Naive thymus-derived CD4-positive, alpha-beta T cell (primary cell): ENCODE data around the gene CLSTN1. TPM values are rescaled to one million over a fixed set of nuclear protein-coding genes. Genes with fewer than 3 reads are reported as not detected.
"Not testable (repeated sequence)": the region's sequence is repeated elsewhere in the genome, so short reads cannot be mapped to it uniquely, and the experiment has no call there.

Source experiments
- ATAC-seq: fragments of 150-1000 bp; cut with Tn5 transposase; 2 replicates; pipeline ENCODE4 v1.10.0; 2021; ENCODE audit warnings: mild to moderate bottlenecking, moderate library complexity
- CTCF ChIA-PET: fragments of 350-600 bp; sonication (Branson Sonifier 250); formaldehyde crosslinking; loops from one replicate; lab custom pipeline; 2021; ENCODE audit warnings: antibody characterized with exemption; lab: Charles Lee
- POLR2A ChIA-PET: fragments of 350-600 bp; sonication (Branson Sonifier 250); formaldehyde crosslinking; loops from one replicate; lab custom pipeline; 2021; ENCODE audit warnings: antibody characterized with exemption, inconsistent platforms; lab: Charles Lee
- DNase-seq, 9 donors: peaks; one replicate each; pipeline versions ENCODE4 v3.0.0 to v3.0.0-alpha.2; 2020 to 2022; ENCODE audit warnings: mixed read lengths in 1 of 9
- H3K27ac ChIP-seq: one replicate; pipeline ENCODE4 v1.7.0; 2013; ENCODE audit warnings: mild to moderate bottlenecking, low read depth, low read length, moderate library complexity
- H3K27me3 ChIP-seq, 2 donors: one replicate each; pipeline ENCODE4 v1.7.0; 2013; ENCODE audit warnings: low read length in 2 of 2, mild to moderate bottlenecking in 2 of 2, moderate library complexity in 2 of 2; ENCODE audit not compliant: control insufficient read depth in 2 of 2, insufficient read depth in 2 of 2
- H3K36me3 ChIP-seq, 3 experiments: 1 replicate in 2 of 3; 2 replicates in 1 of 3; pipeline ENCODE4 v1.7.0; 2013; ENCODE audit warnings: low read length in 3 of 3, mild to moderate bottlenecking in 3 of 3, moderate library complexity in 1 of 3; ENCODE audit not compliant: insufficient read depth in 3 of 3, control insufficient read depth in 2 of 3
- H3K4me1 ChIP-seq, 2 donors: one replicate each; pipeline ENCODE4 v1.7.0; 2013; ENCODE audit warnings: low read length in 2 of 2, mild to moderate bottlenecking in 2 of 2, moderate library complexity in 1 of 2; ENCODE audit not compliant: control insufficient read depth in 2 of 2, insufficient read depth in 2 of 2
- H3K4me3 ChIP-seq: 2 replicates; pipeline ENCODE4 v1.7.0; 2013; ENCODE audit warnings: mild to moderate bottlenecking, low read length
- H3K9me3 ChIP-seq, 3 experiments: 1 replicate in 2 of 3; 2 replicates in 1 of 3; pipeline ENCODE4 v1.7.0; 2013; ENCODE audit warnings: low read length in 3 of 3; ENCODE audit not compliant: control insufficient read depth in 2 of 3
- H3K27ac Mint-ChIP-seq, 9 donors: one replicate each; pipeline ENCODE4 v1.8.0; 2020 to 2022; ENCODE audit warnings: mixed read lengths in 9 of 9, mild to moderate bottlenecking in 8 of 9, moderate library complexity in 5 of 9, inconsistent platforms in 2 of 9
- H3K27me3 Mint-ChIP-seq, 5 donors: one replicate each; pipeline ENCODE4 v1.8.0; 2021 to 2022; ENCODE audit warnings: mixed read lengths in 5 of 5, mild to moderate bottlenecking in 1 of 5
- H3K36me3 Mint-ChIP-seq, 5 donors: one replicate each; pipeline ENCODE4 v1.8.0; 2020 to 2022; ENCODE audit warnings: mixed read lengths in 5 of 5, mild to moderate bottlenecking in 3 of 5, inconsistent platforms in 1 of 5
- H3K4me1 Mint-ChIP-seq, 7 donors: one replicate each; pipeline ENCODE4 v1.8.0; 2020 to 2022; ENCODE audit warnings: mixed read lengths in 7 of 7, mild to moderate bottlenecking in 3 of 7, inconsistent platforms in 1 of 7
- H3K4me3 Mint-ChIP-seq, 10 donors: one replicate each; pipeline ENCODE4 v1.8.0; 2020 to 2022; ENCODE audit warnings: mild to moderate bottlenecking in 10 of 10, mixed read lengths in 10 of 10, moderate library complexity in 6 of 10, inconsistent platforms in 2 of 10
- H3K9me3 Mint-ChIP-seq, 11 donors: one replicate each; pipeline ENCODE4 v1.8.0; 2020 to 2022; ENCODE audit warnings: mixed read lengths in 11 of 11, mild to moderate bottlenecking in 4 of 11, inconsistent platforms in 1 of 11, moderate library complexity in 1 of 11
- intact Hi-C, 2 donors: fragments of 100-400 bp; cut with micrococcal nuclease; formaldehyde crosslinking; loops; one replicate each; pipeline ENCODE4 v1.15.1; 2023
- polyA plus RNA-seq, 2 donors: library from polyadenylated mRNA; unstranded; fragments of 300-500 nt; fragmentation: Illumina TruSeq; gene quantifications; one replicate each; pipeline ENCODE4 v1.2.3, GENCODE V29; 2021
- total RNA-seq, 6 experiments: library from RNA in 5 of 6; stranded (reverse) in 5 of 6; gene quantifications; 1 replicate in 5 of 6; 2 replicates in 1 of 6; pipeline ENCODE4 v1.2.3 and lab custom pipeline; 2021 to 2026

Gene CLSTN1
- total and polyA plus RNA-seq, 7 experiments from 2014 or later, result 16.9 to 116 (median 78.3) TPM

DNA sequence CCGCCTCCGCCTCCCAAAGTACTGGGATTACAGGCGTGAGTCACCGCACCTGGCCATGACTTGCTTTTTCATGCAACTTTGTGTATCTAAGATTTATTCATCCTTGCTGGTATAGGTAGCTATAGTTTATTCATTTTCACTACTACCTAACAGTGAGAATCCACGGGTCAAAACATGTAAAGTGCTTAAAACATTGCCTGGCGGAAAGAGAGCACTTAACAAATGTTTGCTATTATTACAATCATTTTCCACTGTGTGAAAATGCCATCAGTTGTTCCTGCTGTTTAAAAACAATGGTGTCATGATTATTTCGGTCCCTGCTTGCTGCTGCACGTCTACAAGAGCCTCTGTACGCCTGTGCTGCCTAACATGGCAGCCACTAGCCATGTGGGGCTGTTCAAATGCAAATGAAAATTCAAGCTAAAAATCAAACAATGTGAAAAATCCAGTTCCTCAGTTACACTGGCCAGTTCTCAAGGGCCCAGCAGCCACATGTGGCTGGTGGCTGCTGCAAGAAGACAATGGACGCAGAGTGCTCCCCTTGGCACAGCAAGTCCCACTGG is 65.1 kb downstream of the CLSTN1 start:
- H3K27ac Mint-ChIP-seq, result peak overlapping the region in 2 of 9 donors; percentile 21 to 65
- H3K36me3 Mint-ChIP-seq, result peaks cover 0 to 21% (median 4%) of the 10 kb centered on the region in 5 donors
- CTCF ChIA-PET, result no interaction called here

DNA sequence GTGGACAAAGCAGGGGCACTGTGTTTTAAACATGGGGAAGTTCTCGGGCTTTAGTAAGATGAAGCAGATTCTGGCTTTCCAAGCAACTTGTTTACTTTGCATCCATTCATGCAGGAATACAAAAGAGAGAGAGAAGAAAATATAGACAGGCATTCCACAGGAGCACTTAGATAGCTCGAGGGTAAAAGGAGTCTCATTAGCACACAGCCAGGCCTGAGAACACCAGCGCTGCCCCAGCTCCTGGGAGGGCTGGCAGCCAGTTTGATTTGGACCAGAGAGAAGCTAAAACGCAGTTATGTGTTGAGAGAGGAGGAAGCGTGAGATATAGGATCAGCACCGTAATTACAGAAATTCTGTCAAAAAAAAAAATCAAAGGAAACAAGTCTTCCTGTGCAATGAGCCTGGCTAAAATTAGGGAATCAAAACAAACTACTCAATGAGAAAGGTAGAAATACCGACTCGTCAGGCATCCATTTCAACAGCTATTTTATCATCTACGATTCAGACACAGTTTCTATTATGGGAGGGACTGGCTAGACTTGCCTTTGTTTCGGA is 68.2 kb downstream of the CLSTN1 start:
- intact Hi-C loops, result no loop called here
- Histone ChIP-seq H3K9me3 (no peaks in the 10 kb centered on the region), H3K4me1 (no peaks in the 10 kb centered on the region), H3K4me3 (no peak overlapping the region), H3K27me3 (no peaks in the 10 kb centered on the region), H3K27ac (no peak overlapping the region), H3K36me3 (peaks cover 0 to 37% (median 7%) of the 10 kb centered on the region in 3 experiments)
- ATAC-seq (no peak), DNase-seq (no peak)
- H3K4me1 Mint-ChIP-seq, result peaks cover 0 to 30% (median 16%) of the 10 kb centered on the region in 7 donors
- ChIA-PET CTCF (no interaction called here), POLR2A (interaction anchor here (0.9 kb wide), 1 partner anchor 12 kb away, joined by 3 read pairs; no protein-coding TSS in a partner anchor)
- no peaks in the 10 kb centered on the region for H3K27me3 Mint-ChIP-seq
- H3K27ac Mint-ChIP-seq, result peak overlapping the region in 6 of 9 donors; percentile 1 to 59 (median 23)
- H3K4me3 Mint-ChIP-seq, result no peak overlapping the region
- H3K36me3 Mint-ChIP-seq, result peaks cover 0 to 21% (median 17%) of the 10 kb centered on the region in 5 donors
- H3K9me3 Mint-ChIP-seq, result peaks cover 0 to 2% (median 0%) of the 10 kb centered on the region in 11 donors

More for the DNA sequence above, 65.1 kb downstream of the CLSTN1 start:
- peaks cover 0 to 25% (median 3%) of the 10 kb centered on the region in 3 experiments for H3K36me3 ChIP-seq
- peaks cover 2 to 35% (median 26%) of the 10 kb centered on the region in 7 donors for H3K4me1 Mint-ChIP-seq
- POLR2A ChIA-PET, result interaction anchor here (1.1 kb wide), 1 partner anchor 41 kb away, joined by 3 read pairs; no protein-coding TSS in a partner anchor
- no peak overlapping the region for H3K4me3 ChIP-seq
- no peak overlapping the region for H3K27ac ChIP-seq
- H3K4me1 ChIP-seq, result no peaks in the 10 kb centered on the region
- H3K27me3 Mint-ChIP-seq, result no peaks in the 10 kb centered on the region
- no peaks in the 10 kb centered on the region for H3K9me3 ChIP-seq
- ATAC-seq (no peak), DNase-seq (no peak)
- H3K27me3 ChIP-seq, result no peaks in the 10 kb centered on the region
- intact Hi-C loops, result no loop called here
- no peak overlapping the region for H3K4me3 Mint-ChIP-seq
- H3K9me3 Mint-ChIP-seq, result no peaks in the 10 kb centered on the region

DNA sequence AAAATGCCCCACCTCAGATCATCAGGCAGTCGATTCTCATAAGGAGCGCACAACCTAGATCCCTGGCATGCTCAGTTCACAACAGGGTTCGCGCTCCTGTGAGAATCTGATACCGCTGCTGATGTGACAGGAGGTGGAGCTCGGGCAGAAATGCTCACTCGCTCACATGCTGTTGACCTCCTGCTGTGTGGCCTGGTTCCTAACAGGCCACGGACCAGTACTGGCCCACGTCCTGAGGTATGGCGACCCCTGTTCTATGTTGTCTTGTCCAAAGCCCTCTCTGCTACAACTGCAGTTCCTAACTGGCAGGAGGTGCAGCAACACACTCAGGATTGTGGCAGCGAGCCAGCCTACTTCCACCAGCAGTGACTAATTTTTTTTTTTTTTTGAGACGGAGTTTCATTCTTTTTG is 70.6 kb downstream of the CLSTN1 start:
- peaks cover 0 to 19% (median 7%) of the 10 kb centered on the region in 7 donors for H3K4me1 Mint-ChIP-seq
- H3K4me3 Mint-ChIP-seq, result no peak overlapping the region
- H3K9me3 Mint-ChIP-seq, result peaks cover 0 to 2% (median 0%) of the 10 kb centered on the region in 11 donors
- Histone ChIP-seq H3K27me3 (no peaks in the 10 kb centered on the region), H3K4me1 (no peaks in the 10 kb centered on the region), H3K36me3 (peaks cover 0 to 54% (median 13%) of the 10 kb centered on the region in 3 experiments), H3K9me3 (no peaks in the 10 kb centered on the region), H3K27ac (no peak overlapping the region), H3K4me3 (no peak overlapping the region)
- no peaks in the 10 kb centered on the region for H3K27me3 Mint-ChIP-seq
- peaks cover 0 to 36% (median 20%) of the 10 kb centered on the region in 5 donors for H3K36me3 Mint-ChIP-seq
- H3K27ac Mint-ChIP-seq, result peak overlapping the region in 1 of 9 donors; percentile 38
- CTCF ChIA-PET, result interaction anchor here (0.7 kb wide), 1 partner anchor 109 kb away, joined by 3 read pairs; no protein-coding TSS in a partner anchor
- POLR2A ChIA-PET, result no interaction called here
- intact Hi-C loops, result no loop called here
- ATAC-seq (no peak), DNase-seq (no peak)

- ATAC-seq (no peak), DNase-seq (no peak)
- no peaks in the 10 kb centered on the region for H3K4me1 ChIP-seq
- peaks cover 0 to 54% (median 13%) of the 10 kb centered on the region in 3 experiments for H3K36me3 ChIP-seq
- H3K27ac ChIP-seq, result no peak overlapping the region
- Mint-ChIP-seq H3K27me3 (no peaks in the 10 kb centered on the region), H3K4me3 (no peak overlapping the region), H3K4me1 (peaks cover 0 to 16% (median 0%) of the 10 kb centered on the region in 7 donors), H3K9me3 (peaks cover 0 to 2% (median 0%) of the 10 kb centered on the region in 11 donors), H3K27ac (peak overlapping the region in 3 of 9 donors; percentile 1 to 40 (median 19)), H3K36me3 (peaks cover 0 to 38% (median 20%) of the 10 kb centered on the region in 5 donors)
- no peaks in the 10 kb centered on the region for H3K27me3 ChIP-seq
- no peaks in the 10 kb centered on the region for H3K9me3 ChIP-seq
- intact Hi-C loops, result no loop called here
- H3K4me3 ChIP-seq, result no peak overlapping the region
- ChIA-PET CTCF (no interaction called here), POLR2A (no interaction called here)
These were observed 71.8 kb downstream of the CLSTN1 start for GRCh38 chr1:9751971-9752370.

- Mint-ChIP-seq H3K27ac (peak overlapping the region in 2 of 9 donors; percentile 25 to 36), H3K9me3 (peaks cover 0 to 2% (median 0%) of the 10 kb centered on the region in 11 donors), H3K4me1 (peaks cover 0 to 4% (median 0%) of the 10 kb centered on the region in 7 donors), H3K27me3 (no peaks in the 10 kb centered on the region), H3K36me3 (peaks cover 1 to 41% (median 11%) of the 10 kb centered on the region in 5 donors), H3K4me3 (peak overlapping the region in 1 of 10 donors; percentile 25)
- intact Hi-C loops, result no loop called here
- Histone ChIP-seq H3K27me3 (no peaks in the 10 kb centered on the region), H3K36me3 (peaks cover 0 to 67% (median 18%) of the 10 kb centered on the region in 3 experiments), H3K27ac (no peak overlapping the region), H3K4me3 (no peak overlapping the region), H3K4me1 (no peaks in the 10 kb centered on the region), H3K9me3 (no peaks in the 10 kb centered on the region)
- ChIA-PET CTCF (interaction anchor here (0.6 kb wide), 1 partner anchor 96 kb away, joined by 3 read pairs; no protein-coding TSS in a partner anchor), POLR2A (no interaction called here)
- no peak for ATAC-seq
- no peak for DNase-seq
These were observed 74.4 kb downstream of the CLSTN1 start for GRCh38 chr1:9749361-9749760.

DNA sequence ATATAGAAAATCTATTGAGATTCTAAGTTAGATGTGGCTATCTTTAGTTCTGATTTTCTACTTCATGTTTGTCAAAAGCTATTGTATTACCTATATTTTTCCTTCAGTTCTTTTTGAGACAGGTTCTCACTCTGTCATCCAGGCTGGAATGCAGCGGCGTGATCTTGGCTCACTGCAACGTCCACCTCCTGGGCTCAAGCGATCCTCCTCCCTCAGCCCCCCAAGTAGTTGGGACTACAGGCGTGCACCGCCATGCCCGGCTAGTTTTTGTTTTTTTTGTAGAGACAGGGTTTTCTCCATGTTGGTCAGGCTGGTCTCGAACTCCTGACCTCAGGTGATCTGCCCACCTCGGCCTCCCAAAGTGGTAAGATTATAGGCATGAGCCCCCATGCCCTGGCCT is 75.4 kb downstream of the CLSTN1 start:
- POLR2A ChIA-PET, H3K4me1 Mint-ChIP-seq: not testable (repeated sequence)

More for the DNA sequence above, 75.4 kb downstream of the CLSTN1 start:
- H3K9me3 ChIP-seq, H3K27ac ChIP-seq, H3K4me1 ChIP-seq, H3K4me3 ChIP-seq, CTCF ChIA-PET, H3K4me3 Mint-ChIP-seq, H3K27me3 Mint-ChIP-seq, intact Hi-C loops, H3K9me3 Mint-ChIP-seq, ATAC-seq, DNase-seq, H3K27me3 ChIP-seq: not testable (repeated sequence)
- H3K36me3 ChIP-seq, result peaks cover 0 to 67% (median 15%) of the 10 kb centered on the region in 3 experiments
- H3K36me3 Mint-ChIP-seq, result peaks cover 7 to 46% (median 13%) of the 10 kb centered on the region in 5 donors
- H3K27ac Mint-ChIP-seq, result peak overlapping the region in 2 of 9 donors; percentile 22 to 28
